GM18907 (cell line): Measurements from ENCODE around the gene FOXJ1.

Source experiments
- ATAC-seq: cut with Tn5 transposase; IDR thresholded peaks from one replicate; pipeline ENCODE4 v1.9.1; 2021; ENCODE audit warnings: mild to moderate bottlenecking, moderate library complexity; ENCODE audit not compliant: unreplicated experiment

Gene FOXJ1

GRCh38 chr17:76142585-76143041 lies 1.6 kb upstream of the FOXJ1 start:
- no peak for ATAC-seq

- no peak for ATAC-seq
Observed at GRCh38 chr17:76142039-76142584, 1.1 kb upstream of the FOXJ1 start.

- no peak for ATAC-seq
Observed at GRCh38 chr17:76140661-76141211, 309 bp downstream of the FOXJ1 start.

GRCh38 chr17:76139801-76140660 lies 1.0 kb downstream of the FOXJ1 start:
- no peak for ATAC-seq

GRCh38 chr17:76138896-76139752 lies 1.9 kb downstream of the FOXJ1 start:
- ATAC-seq = no peak

- ATAC-seq = no peak
Observed at GRCh38 chr17:76138234-76138895, 2.7 kb downstream of the FOXJ1 start.

- ATAC-seq = no peak
Observed at GRCh38 chr17:76137351-76138233, 3.5 kb downstream of the FOXJ1 start.

- no peak for ATAC-seq
Observed at GRCh38 chr17:76137001-76137350, 4.1 kb downstream of the FOXJ1 start.

GRCh38 chr17:76136276-76137000 lies 4.6 kb downstream of the FOXJ1 start:
- no peak for ATAC-seq

- no peak for ATAC-seq
Observed at GRCh38 chr17:76135810-76136188, 5.2 kb downstream of the FOXJ1 start.

GRCh38 chr17:76134911-76135809 lies 5.9 kb downstream of the FOXJ1 start:
- no peak for ATAC-seq

GRCh38 chr17:76132574-76133338 lies 8.3 kb downstream of the FOXJ1 start:
- ATAC-seq = no peak

- ATAC-seq = no peak
Observed at GRCh38 chr17:76131692-76132573, 9.1 kb downstream of the FOXJ1 start.

GRCh38 chr17:76131051-76131691 lies 9.9 kb downstream of the FOXJ1 start:
- no peak for ATAC-seq

GRCh38 chr17:76130473-76130872 lies 10.6 kb downstream of the FOXJ1 start:
- ATAC-seq = no peak

GRCh38 chr17:76125922-76126321 lies 15.1 kb downstream of the FOXJ1 start:
- no peak for ATAC-seq
